Measurements from ENCODE around the gene DFFB. TPM values are rescaled to one million over a fixed set of nuclear protein-coding genes. Genes with fewer than 3 reads are reported as not detected.

The DFFB gene
- total and polyA plus RNA-seq, 2 of the 13 experiments (the other 11 are each of a cell fraction or from before 2014, with no cell fraction given), result 4.6 to 9.3 TPM

DNA sequence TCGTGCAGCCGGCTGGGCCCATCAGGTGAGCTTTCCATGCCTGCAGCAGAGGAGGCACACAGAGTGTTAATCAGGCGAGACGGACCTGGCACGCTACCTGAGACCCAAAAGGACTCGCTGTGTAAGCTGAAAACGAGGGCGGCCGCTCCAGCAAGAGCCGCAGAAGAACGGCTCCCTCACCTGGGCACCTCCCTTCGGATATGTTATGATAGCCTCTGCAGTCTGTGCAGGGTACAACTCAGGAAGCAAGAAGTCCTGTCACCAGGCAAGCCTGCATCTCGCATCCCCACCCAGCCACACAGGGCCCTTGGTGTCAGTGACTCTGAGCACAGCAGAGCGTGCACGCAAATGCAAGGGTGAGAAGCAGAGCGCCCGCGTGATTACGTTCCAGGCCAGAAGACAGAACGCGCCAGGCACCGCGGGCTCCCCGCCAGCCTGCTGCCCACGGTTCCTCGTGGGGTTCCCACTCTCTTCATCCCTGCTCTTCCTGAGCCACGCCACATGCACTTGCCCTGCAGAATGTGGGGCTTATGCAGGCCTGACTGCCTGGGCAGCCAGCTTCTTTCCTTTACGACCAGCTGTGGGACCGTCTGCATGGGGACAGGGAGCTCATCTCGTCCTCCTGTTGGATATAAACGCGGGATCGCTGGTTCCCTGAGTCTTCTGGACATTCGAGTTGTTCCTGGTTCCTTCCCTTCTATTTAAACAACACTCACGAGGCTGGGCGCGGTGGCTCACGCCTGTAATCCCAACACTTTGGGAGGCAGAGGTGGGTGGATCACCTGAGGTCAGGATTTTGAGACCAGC, 40.7 kb upstream of the DFFB start:
- FAIRE-seq, result no peak
- in situ Hi-C loops (cut with HindIII; ENCODE audit: extremely low pct_ligation_motif_present, low pct_unique_long_range_greater_than_20kb) (no loop called here), intact Hi-C loops (cut with micrococcal nuclease; ENCODE audit: unreplicated experiment) (no loop called here)
- Histone ChIP-seq H3K9me3 (ENCODE audit: low read length) (no peaks in the 10 kb centered on the region), H3K9ac (ENCODE audit: insufficient read depth, low read depth, low read length) (no peak overlapping the region), H2AFZ (ENCODE audit: low read length) (no peak overlapping the region), H4K20me1 (ENCODE audit: insufficient read depth, low read length) (no peaks in the 10 kb centered on the region), H3K4me3 (replicated peaks in 1 of 3; ENCODE audit: insufficient read depth in 1 of 3, low read depth in 2 of 3, low read length in 3 of 3) (no peak overlapping the region), H3K27me3 (ENCODE audit: control insufficient read depth in 1 of 2, insufficient read depth in 2 of 2, low read length in 2 of 2) (no peaks in the 10 kb centered on the region), H3K27ac (ENCODE audit: extremely low read length, insufficient read depth, low read length) (no peak overlapping the region), H3K79me2 (ENCODE audit: insufficient read depth, low read length) (no peaks in the 10 kb centered on the region), H3K4me2 (ENCODE audit: low read depth, low read length) (no peak overlapping the region), H3K4me1 (ENCODE audit: insufficient read depth, low read length) (peaks cover 3% of the 10 kb centered on the region; the same call in 1 of the 2 replicates), H3K36me3 (replicated peaks in 1 of 2; ENCODE audit: control insufficient read depth in 1 of 2, insufficient read depth in 2 of 2, low read length in 2 of 2) (peaks cover 3 to 12% of the 10 kb centered on the region in 2 experiments; a peak in 3 of 5 replicates)
- TF ChIP-seq, protein P1, sequence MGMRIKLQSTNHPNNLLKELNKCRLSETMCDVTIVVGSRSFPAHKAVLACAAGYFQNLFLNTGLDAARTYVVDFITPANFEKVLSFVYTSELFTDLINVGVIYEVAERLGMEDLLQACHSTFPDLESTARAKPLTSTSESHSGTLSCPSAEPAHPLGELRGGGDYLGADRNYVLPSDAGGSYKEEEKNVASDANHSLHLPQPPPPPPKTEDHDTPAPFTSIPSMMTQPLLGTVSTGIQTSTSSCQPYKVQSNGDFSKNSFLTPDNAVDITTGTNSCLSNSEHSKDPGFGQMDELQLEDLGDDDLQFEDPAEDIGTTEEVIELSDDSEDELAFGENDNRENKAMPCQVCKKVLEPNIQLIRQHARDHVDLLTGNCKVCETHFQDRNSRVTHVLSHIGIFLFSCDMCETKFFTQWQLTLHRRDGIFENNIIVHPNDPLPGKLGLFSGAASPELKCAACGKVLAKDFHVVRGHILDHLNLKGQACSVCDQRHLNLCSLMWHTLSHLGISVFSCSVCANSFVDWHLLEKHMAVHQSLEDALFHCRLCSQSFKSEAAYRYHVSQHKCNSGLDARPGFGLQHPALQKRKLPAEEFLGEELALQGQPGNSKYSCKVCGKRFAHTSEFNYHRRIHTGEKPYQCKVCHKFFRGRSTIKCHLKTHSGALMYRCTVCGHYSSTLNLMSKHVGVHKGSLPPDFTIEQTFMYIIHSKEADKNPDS (CRISPR knock-in tag; IDR thresholded peaks at IDR 0.05), result no peak
- TF ChIP-seq MED13 (CRISPR knock-in tag; IDR thresholded peaks at IDR 0.05), result no peak
- TF ChIP-seq REL (CRISPR knock-in tag; conservative IDR thresholded peaks at IDR 0.05), result no peak
- TF ChIP-seq ZNF839 (CRISPR knock-in tag; IDR thresholded peaks at IDR 0.05; ENCODE audit: borderline replicate concordance), result no peak
- no peak for TF ChIP-seq POLR2G (IDR thresholded peaks at IDR 0.05; ENCODE audit: low read depth, low read length)
- TF ChIP-seq ZNF777 (CRISPR knock-in tag; IDR thresholded peaks at IDR 0.05), result no peak
- no peak for TF ChIP-seq ZNF768 (CRISPR knock-in tag; IDR thresholded peaks at IDR 0.05)
- no peak for TF ChIP-seq PPARG (CRISPR knock-in tag; conservative IDR thresholded peaks at IDR 0.05)
- no peak for TF ChIP-seq PRMT3 (CRISPR knock-in tag; IDR thresholded peaks at IDR 0.05; ENCODE audit: borderline replicate concordance, low read depth)
- CTCF ChIA-PET (ENCODE audit: low intra/inter-chr PET ratio, low total read pairs), result no interaction called here
- no peak for ATAC-seq
- no TSS peak for BruUV-seq (replicated peaks)
- POLR2A ChIA-PET, result no interaction called here
- no peak for DNase-seq (ENCODE audit: low spot score)
- WGBS (ENCODE audit: low lambda C conversion rate), result 93% methylated on average over 31 of the region's 38 CpGs

Measured in HepG2 (cell line).